Measurements from ENCODE around the gene RNF113A.
A peak's percentile ranks its signal among the peaks of the same experiment; 100 is the strongest.

The RNF113A gene

GRCh38 chrX:119887721-119888425, 16.3 kb upstream of the RNF113A start:
- TF ChIP-seq ZBTB7A (IDR thresholded peaks at IDR 0.05; ENCODE audit: low read depth) (no peak), TAF1 (IDR thresholded peaks at IDR 0.05; ENCODE audit: low read depth) (no peak), EGR1 (IDR thresholded peaks at IDR 0.05) (no peak), MAX (IDR thresholded peaks at IDR 0.05) (0 out of 2 replicates have a peak, but pooled peaks have one; percentile 22), REST (IDR thresholded peaks at IDR 0.05; ENCODE audit: low read depth) (no peak), USF1 (IDR thresholded peaks at IDR 0.05) (no peak), YY1 (IDR thresholded peaks at IDR 0.05; ENCODE audit: low read depth) (no peak), CEBPB (IDR thresholded peaks at IDR 0.05) (no peak), NFIC (IDR thresholded peaks at IDR 0.05) (no peak), CREB1 (IDR thresholded peaks at IDR 0.05; ENCODE audit: low read depth) (no peak), FOXM1 (IDR thresholded peaks at IDR 0.05; ENCODE audit: borderline replicate concordance, low read depth) (no peak), RAD21 (IDR thresholded peaks at IDR 0.05; ENCODE audit: low read depth) (peak; percentile 27; the same call in 1 of the 2 replicates), TEAD4 (IDR thresholded peaks at IDR 0.05) (no peak), TCF12 (IDR thresholded peaks at IDR 0.05; ENCODE audit: low read depth) (no peak)

- no peak for TF ChIP-seq EP300 (IDR thresholded peaks at IDR 0.05; ENCODE audit: borderline replicate concordance)
- no peak for TF ChIP-seq NFIC (IDR thresholded peaks at IDR 0.05)
- no peak for TF ChIP-seq YY1 (IDR thresholded peaks at IDR 0.05; ENCODE audit: low read depth)
- TF ChIP-seq USF1 (IDR thresholded peaks at IDR 0.05) = no peak
- no peak for TF ChIP-seq CREB1 (IDR thresholded peaks at IDR 0.05; ENCODE audit: low read depth)
- TF ChIP-seq FOXM1 (IDR thresholded peaks at IDR 0.05; ENCODE audit: borderline replicate concordance, low read depth) = no peak
- no peak for TF ChIP-seq TCF12 (IDR thresholded peaks at IDR 0.05; ENCODE audit: low read depth)
- no peak for TF ChIP-seq TAF1 (IDR thresholded peaks at IDR 0.05; ENCODE audit: low read depth)
- TF ChIP-seq REST (IDR thresholded peaks at IDR 0.05; ENCODE audit: low read depth) = no peak
- no peak for TF ChIP-seq MAX (IDR thresholded peaks at IDR 0.05)
- TF ChIP-seq ZBTB7A (IDR thresholded peaks at IDR 0.05; ENCODE audit: low read depth) = no peak
- no peak for TF ChIP-seq CEBPB (IDR thresholded peaks at IDR 0.05)
- no peak for TF ChIP-seq EGR1 (IDR thresholded peaks at IDR 0.05)
- TF ChIP-seq TEAD4 (IDR thresholded peaks at IDR 0.05) = no peak
- no peak for TF ChIP-seq RAD21 (IDR thresholded peaks at IDR 0.05; ENCODE audit: low read depth)
These were observed 14.3 kb upstream of the RNF113A start for GRCh38 chrX:119885554-119886428.

GRCh38 chrX:119880552-119881437, 9.3 kb upstream of the RNF113A start:
- TF ChIP-seq ZBTB7A (IDR thresholded peaks at IDR 0.05; ENCODE audit: low read depth) (no peak), TAF1 (IDR thresholded peaks at IDR 0.05; ENCODE audit: low read depth) (no peak), REST (IDR thresholded peaks at IDR 0.05; ENCODE audit: low read depth) (no peak), TCF12 (IDR thresholded peaks at IDR 0.05; ENCODE audit: low read depth) (no peak), NFIC (IDR thresholded peaks at IDR 0.05) (no peak), RAD21 (IDR thresholded peaks at IDR 0.05; ENCODE audit: low read depth) (peak; percentile 33; the same call in 1 of the 2 replicates), YY1 (IDR thresholded peaks at IDR 0.05; ENCODE audit: low read depth) (no peak), CREB1 (IDR thresholded peaks at IDR 0.05; ENCODE audit: low read depth) (no peak), FOXM1 (IDR thresholded peaks at IDR 0.05; ENCODE audit: borderline replicate concordance, low read depth) (no peak)

All from Ishikawa (cell line).